NCI-H2196 (cell line): ENCODE data around the gene MFGE8.

ENCODE experiments used
- DNase-seq: peaks from one replicate; lab custom pipeline; 2025; ENCODE audit not compliant: unreplicated experiment; lab: John Stamatoyannopoulos, UW

MFGE8 gene

DNA sequence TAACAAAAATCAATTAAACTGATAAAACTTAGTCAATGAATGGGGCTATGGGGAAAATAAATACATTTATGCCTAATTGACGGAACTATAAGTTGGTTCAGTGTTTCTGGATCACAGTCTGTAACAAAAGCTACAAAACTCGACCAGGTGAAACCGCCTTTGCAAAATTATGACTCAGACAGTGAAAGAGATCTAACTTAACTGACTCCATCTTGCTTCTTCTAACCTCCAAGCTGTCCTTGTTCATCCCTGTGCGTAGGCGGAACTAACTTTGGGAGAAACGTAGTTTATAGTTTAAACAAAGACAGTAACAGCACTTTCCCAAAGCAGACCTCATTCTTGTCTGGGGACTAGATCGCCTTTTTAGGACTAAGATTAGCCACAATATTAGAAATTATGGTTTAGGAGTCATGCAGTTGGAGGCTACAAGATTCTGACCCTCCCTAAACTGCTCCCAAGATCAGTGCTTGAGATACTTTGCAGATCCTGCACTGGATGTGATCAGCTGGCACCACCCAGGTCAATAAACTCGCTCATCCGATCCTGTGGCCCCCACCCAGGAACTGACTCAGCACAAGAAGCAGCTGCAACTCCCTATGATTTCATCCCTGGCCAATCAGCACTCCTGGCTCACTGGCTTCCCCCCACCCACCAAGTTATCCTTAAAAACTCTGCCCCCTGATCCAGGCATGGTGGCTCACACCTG, 7.2 kb upstream of the MFGE8 start:
- no peak for DNase-seq

- peak; percentile 44 for DNase-seq
Observed at GRCh38 chr15:88918738-88919137, 5.6 kb upstream of the MFGE8 start.

DNA sequence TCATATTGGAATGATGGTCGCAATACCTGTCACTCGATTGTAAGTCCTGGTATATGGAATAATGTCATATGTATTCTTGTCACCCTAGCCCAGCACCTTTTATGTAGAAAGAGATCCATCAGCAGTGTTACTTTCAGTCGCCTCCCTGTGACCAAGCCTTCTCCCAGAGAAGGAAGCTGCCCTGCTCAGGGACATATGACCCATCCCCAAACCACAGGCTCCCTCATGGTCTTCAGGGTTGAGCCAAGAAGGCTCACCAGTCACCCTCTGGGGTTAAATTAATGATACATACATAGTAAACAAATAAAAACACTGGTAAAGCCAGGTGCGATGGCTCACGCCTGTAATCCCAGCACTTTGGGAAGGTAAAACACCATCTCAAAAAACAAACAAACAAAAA, 4.6 kb upstream of the MFGE8 start:
- DNase-seq = no peak

- no peak for DNase-seq
Observed at GRCh38 chr15:88915354-88915753, 2.2 kb upstream of the MFGE8 start.

- no peak for DNase-seq
Observed at GRCh38 chr15:88913850-88914169, 631 bp upstream of the MFGE8 start.

DNA sequence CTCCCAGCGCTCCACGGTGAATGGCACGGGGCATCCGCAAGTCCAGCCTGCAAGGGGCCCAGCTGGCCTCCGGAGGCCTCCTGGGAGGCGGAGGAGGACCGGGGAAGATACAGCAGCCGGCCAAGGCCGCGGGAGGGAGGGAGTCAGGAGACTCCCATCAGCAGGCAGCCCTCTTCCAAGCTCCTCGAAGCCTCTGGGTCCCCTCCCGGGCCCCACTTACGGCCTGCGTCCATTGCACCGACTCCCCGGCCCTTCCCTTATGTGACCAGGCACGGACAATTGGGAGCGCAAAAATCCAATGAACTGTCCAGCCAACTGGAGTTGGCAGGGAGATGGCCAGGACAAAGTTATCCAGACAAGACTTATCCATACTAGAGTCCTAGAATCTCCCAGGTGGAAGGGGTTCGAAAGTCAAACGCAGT, 668 bp downstream of the MFGE8 start:
- no peak for DNase-seq

- DNase-seq = no peak
Observed at GRCh38 chr15:88911766-88912118, 1.4 kb downstream of the MFGE8 start.

DNA sequence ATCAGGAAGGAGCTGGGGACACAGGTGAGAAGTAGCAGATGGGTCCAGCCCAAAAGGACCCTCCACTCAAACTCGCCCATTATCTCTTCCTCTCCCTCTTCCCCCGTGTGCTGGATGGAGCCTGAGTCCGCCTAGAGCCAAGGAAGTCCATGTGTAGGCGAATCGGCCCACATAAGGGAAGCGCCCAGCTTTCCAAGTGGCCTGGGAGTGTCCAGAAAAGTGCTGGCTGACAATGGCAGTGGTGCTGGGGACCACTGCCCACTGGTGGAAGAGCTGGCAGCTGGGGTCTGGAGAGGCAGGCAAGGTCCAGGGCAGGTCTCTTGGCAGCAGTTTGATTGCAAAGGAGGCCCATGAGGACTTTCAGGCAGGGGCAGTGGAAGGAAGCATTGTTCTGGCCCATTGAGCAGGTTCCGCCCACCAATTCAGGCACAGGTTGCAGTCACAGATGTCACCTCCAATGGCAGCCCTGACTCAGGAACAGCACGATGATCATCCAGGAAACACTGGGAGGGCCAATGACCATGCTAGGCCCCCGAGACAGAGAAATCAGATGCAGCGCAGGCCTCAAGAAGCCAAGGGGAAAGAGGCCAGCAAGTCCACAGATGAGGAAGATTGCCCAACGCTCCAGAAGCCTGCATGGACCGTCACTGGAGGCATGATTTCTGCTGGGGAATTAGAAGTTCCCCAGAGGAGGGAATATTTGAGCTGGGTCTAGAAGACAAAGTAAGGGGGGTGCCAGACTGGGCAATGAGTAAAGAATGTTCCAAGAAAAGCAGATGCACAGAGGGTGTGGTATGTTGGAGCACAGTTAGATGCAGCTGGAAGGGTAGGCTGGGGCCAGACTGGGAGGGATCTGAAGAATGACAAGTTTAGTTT, 3.0 kb downstream of the MFGE8 start:
- no peak for DNase-seq

DNA sequence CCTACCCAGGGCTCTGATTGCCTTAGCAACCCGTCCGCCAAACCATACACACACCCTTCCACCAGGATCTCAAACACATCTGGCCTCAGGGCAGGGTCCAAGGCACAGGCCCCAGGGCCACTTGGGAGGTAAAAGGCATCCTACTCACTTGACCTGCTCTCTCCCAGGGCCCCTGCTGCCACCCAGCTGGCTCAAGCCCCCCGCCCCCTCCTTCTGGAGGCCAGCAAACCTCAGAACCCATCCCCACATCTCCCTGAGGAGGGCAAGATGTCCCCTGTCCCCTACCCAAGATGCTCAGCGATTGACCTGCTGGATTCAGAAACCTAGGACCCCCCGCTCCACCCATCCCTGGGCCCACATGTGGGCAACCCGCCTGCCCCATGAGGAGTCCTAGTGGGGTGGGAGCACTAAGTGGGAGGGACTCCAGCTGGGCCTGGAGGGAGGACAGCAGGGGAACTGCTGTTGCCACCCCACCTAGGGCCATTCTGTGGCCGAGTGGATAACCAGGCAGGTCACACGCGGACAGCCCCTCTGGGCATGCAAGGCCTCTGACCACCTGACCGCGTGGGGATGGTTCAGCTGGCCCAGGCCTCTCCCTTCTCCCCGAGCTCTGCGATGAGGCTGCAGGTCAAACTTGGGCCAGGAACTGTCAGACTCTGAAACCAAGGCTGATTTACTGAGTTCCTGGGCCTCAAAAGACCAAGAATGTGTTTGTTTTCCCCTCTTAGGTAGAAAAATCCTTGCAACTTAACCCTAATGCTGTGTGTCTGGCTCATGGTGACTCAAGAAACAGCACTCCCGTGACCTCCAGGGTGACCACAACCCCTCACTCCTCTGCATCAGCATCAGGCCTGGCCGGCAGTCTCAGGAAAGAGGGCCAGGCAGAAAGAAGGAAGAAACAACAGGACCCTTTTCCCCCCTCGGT, 4.2 kb downstream of the MFGE8 start:
- DNase-seq = no peak

- no peak for DNase-seq
Observed at GRCh38 chr15:88908123-88908522, 5.1 kb downstream of the MFGE8 start.

DNA sequence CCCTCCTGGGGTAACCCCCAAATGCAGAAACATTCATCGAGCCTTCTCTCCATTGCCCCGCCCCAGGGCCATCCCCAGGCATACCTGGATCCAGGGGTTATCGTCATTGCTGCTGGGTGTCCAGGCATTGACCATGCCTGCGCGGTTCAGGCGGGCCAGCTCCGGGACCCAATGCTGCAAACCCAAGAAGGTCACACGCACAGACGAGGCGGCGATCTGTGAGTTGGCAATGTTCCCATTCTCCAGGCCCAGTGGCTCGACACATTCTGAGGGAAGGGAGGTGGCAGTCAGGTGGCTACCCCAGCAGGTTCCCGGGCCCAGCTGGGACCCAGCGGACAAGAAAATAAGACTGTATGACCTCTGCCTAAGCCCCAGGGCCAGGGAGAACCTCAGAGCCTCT, 6.1 kb downstream of the MFGE8 start:
- no peak for DNase-seq

GRCh38 chr15:88906551-88906950, 6.6 kb downstream of the MFGE8 start:
- no peak for DNase-seq

DNA sequence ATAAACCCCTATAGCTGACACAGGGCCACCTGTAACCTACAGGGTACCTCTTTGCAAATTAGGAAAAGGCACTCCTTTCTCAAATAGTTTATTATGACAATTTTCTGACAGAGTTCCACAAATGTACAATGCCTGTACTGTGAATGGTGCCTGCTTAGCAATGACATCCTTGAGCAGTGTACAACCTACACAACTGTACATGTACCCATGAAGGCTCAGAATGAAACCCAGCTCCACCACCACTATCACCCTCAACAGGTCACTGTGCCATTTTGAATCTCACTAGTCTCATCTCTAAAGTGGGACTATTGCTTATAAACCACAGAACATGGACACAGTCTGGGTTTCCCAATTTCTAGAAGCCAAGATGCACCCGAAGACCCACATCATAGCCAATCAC, 7.0 kb downstream of the MFGE8 start:
- DNase-seq = no peak

DNA sequence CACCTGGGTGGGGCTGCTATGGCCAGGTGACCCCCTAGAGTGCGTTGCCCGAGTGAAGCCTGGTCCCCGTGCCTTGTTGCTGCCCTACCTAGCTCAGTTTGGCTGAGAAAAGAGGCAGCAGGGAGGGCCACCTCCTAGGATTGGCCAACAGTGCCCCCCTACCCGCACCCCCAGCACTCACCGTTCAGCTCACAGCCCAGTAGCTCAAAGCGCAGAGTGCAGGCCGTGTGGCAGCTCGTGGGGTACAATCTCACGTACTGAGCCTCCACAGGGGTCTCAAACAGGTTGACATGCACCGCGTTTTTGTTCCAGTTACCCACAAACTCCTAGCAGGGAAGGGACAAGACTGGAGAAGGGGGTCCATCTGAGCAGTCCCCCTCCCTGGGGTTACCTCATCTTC, 7.6 kb downstream of the MFGE8 start:
- no peak for DNase-seq

DNA sequence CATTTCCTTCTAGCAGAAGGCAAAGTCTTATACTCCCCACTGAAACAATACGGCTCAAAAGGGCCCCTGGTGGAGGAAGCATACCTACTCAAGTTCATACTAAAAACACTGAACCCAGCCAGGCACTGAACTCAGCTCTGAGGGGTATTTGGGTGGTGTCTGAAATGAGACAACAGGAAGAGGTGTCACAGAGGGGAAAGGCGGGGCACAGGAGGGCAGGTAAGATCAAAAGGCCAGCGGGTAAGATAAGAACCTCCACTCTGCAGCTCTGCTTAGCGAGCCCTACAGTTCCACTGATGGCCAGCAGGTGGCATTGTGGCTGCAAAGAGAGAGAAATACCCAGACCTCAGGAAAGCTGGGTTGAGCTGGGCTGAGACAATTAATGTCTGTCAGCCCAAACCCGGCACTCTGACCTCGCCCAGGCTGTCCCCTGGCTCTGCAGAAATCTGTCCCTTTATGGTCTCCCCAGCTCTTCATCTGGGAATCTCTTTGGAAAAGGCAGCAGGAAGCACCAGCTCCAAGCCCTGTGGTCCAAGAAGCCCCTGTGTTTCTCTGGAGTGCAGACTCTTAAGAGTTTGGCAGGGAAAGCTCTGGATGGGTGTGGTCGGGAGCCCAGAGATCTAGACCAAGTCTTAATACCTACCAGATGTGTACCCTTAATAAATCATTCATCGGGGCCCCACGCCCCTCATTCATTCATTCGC, 8.4 kb downstream of the MFGE8 start:
- DNase-seq = peak; percentile 61

DNA sequence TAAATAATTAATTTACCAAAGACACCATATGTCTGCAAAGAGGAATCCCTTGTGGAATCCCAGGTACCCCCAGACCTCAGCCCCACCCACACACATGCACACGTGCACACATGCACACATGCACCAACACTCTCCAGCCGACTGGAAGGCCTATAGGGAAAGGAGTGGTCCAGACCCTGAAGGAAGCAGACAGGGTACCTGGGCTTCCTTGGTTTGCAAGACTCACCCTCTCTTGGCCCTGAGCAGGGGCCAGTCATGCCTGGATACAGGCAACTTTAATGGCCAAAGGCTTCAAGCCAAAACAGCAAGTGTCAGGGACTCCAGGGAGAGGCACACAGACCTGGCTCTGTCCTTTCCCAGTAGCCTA, 8.9 kb downstream of the MFGE8 start:
- DNase-seq = no peak

DNA sequence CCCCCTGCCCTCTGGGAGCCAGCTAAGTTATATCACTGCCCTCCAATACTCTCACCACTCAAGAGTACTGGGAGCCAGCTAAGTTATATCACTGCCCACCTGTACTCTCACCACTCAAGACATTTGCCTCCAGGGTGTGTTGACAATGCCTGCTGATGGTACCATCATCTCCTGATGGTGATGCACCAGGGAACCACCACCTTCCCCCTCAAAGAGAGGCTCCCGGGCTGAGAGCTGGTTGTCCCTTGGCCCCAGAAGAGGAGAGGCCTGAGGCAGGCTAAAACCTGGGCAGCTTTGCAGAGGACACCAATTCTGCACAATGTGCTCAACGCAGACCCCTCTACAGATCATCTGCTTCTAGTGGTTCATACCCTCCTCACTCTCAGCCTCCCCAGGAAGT, 10.3 kb downstream of the MFGE8 start:
- no peak for DNase-seq

GRCh38 chr15:88902221-88902835, 10.9 kb downstream of the MFGE8 start:
- DNase-seq = no peak

GRCh38 chr15:88901508-88902220, 11.5 kb downstream of the MFGE8 start:
- DNase-seq = no peak

- DNase-seq = no peak
Observed at GRCh38 chr15:88900982-88901418, 12.2 kb downstream of the MFGE8 start.
